Activated naive CD8-positive, alpha-beta T cell treated with anti-CD3 and anti-CD28 coated beads, Interleukin-2, amount 10 ng/mL, durations not matched to agents 7 days and 5 days (primary cell): ENCODE measurements around the gene MSH5. TPM values are rescaled to one million over a fixed set of nuclear protein-coding genes. Genes with fewer than 3 reads are reported as not detected.
"Not testable (repeated sequence)": the region's sequence is repeated elsewhere in the genome, so short reads cannot be mapped to it uniquely, and the experiment has no call there.

Experiments
- ATAC-seq: fragments of 150-1000 bp; cut with Tn5 transposase; one replicate; pipeline ENCODE4 v1.10.0; 2021; ENCODE audit warnings: low read depth, moderate library complexity
- POLR2A ChIA-PET: fragments of 350-600 bp; sonication (Branson Sonifier 250); formaldehyde crosslinking; loops from one replicate; lab custom pipeline; 2021; ENCODE audit warnings: antibody characterized with exemption; lab: Charles Lee
- DNase-seq: peaks from one replicate; pipeline ENCODE4 v3.0.0; 2021
- H3K27ac Mint-ChIP-seq: one replicate; pipeline ENCODE4 v1.8.0; 2022; ENCODE audit warnings: mild to moderate bottlenecking, mixed read lengths
- H3K27me3 Mint-ChIP-seq: one replicate; pipeline ENCODE4 v1.8.0; 2022; ENCODE audit warnings: mild to moderate bottlenecking, moderate library complexity, mixed read lengths
- H3K36me3 Mint-ChIP-seq: one replicate; pipeline ENCODE4 v1.8.0; 2021; ENCODE audit warnings: mild to moderate bottlenecking, mixed read lengths
- H3K4me1 Mint-ChIP-seq: one replicate; pipeline ENCODE4 v1.8.0; 2021; ENCODE audit warnings: mixed read lengths
- H3K4me3 Mint-ChIP-seq: one replicate; pipeline ENCODE4 v1.8.0; 2022; ENCODE audit warnings: mild to moderate bottlenecking, moderate library complexity, mixed read lengths
- H3K9me3 Mint-ChIP-seq: one replicate; pipeline ENCODE4 v1.8.0; 2021; ENCODE audit warnings: mixed read lengths
- total RNA-seq, 2 experiments: library from RNA; stranded (reverse); gene quantifications; one replicate each; pipeline ENCODE4 v1.2.3, GENCODE V29; 2021

Gene MSH5
- total RNA-seq, 2 experiments from 2014 or later: 59.2 to 68.2 TPM

DNA sequence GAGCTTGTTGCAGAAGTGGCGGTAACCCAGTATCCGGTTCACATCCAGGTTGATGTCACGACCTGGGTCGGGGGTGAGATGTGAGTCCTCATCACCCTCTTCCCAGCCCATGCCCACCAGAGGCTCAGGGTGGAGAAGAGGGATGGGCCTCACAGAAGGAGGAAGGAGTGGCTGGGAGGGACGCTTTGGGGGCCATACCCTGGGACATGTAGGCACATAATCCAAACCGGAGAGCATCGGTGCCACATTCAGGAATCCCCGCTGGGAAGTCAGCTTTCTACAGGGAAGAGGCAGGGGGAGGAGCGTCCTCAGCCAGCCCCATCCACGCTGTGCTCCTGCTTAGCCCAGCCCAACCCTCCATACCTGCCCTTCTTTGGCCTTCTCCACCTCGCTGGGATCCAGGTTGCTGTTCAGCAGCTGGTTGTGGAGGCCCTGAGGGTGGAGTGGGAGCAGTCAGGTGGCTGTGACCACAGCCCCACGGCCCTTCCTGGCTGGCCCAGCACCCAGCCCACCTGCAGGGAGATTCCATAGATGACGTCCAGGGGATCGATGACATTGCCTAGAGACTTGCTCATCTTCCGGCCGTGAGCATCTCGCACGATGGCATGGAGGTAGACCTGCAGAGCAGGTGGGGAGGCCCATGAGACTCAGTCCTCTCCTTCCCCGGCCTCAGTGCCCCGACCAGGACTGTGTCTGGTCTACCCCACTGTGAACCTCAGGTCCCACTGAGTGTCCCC lies 40.9 kb downstream of the MSH5 start:
- no peaks in the 10 kb centered on the region for H3K27me3 Mint-ChIP-seq
- no peak overlapping the region for H3K27ac Mint-ChIP-seq
- H3K4me3 Mint-ChIP-seq: no peak overlapping the region
- peaks cover 14% of the 10 kb centered on the region for H3K36me3 Mint-ChIP-seq
- POLR2A ChIA-PET: interaction anchor here (1.0 to 1.4 kb wide), 3 partner anchors 11 to 55 kb away, joined by 3 to 4 read pairs (median 4); no protein-coding TSS in a partner anchor
- H3K4me1 Mint-ChIP-seq: peaks cover 13% of the 10 kb centered on the region
- DNase-seq (no peak), ATAC-seq (no peak)
- no peaks in the 10 kb centered on the region for H3K9me3 Mint-ChIP-seq

DNA sequence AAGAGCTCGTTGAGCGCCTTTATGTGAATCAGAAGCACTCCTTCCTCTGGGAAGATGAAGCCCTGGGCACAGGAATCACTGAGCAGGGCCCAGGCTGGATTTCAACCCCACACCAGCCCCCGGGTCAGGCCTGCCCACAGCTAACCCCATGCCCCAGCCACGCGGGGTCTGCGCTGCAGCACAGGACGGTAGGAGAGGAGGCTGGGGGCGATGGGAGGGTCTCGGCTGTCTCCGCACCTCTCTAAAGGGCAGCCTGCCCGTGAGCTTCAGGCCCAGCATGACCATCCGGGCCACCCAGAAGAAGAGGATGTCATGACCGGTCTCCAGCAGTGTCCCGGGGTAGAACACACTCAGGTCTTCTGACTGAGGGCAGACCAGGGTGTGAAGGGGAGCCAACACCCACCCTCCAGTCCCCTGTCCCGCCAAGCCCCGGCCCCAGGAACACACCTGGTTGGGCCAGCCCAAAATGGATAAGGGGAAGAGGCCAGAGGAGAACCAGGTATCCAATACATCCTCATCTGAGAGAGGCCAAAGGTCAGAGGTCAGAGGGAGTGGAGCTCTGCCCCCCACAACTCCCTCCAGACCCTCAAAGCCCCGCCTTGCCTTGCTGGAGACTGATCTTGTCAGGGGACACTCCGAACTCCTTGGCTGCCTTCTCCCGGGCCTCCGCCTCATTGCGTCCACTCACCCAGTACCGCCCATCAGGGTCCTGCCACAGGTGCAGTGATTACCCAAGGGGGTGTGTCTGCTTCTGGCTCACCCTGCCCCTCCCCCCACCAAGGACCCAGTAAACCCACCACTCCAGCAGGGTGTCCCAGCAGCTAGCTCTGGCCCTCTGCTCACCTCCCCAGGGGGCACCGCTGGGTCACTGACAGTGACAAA lies 41.7 kb downstream of the MSH5 start:
- ATAC-seq (no peak), DNase-seq (no peak)
- POLR2A ChIA-PET: interaction anchor here (1.3 to 1.4 kb wide), 2 partner anchors 12 to 51 kb away, joined by 3 to 4 read pairs; no protein-coding TSS in a partner anchor
- Mint-ChIP-seq H3K4me1 (peaks cover 10% of the 10 kb centered on the region), H3K27ac (no peak overlapping the region), H3K4me3 (no peak overlapping the region), H3K9me3 (no peaks in the 10 kb centered on the region), H3K36me3 (peaks cover 15% of the 10 kb centered on the region), H3K27me3 (no peaks in the 10 kb centered on the region)

GRCh38 chr6:31782126-31782855 lies 42.5 kb downstream of the MSH5 start:
- ATAC-seq (no peak), DNase-seq (no peak)
- Mint-ChIP-seq H3K36me3 (peaks cover 15% of the 10 kb centered on the region), H3K27me3 (no peaks in the 10 kb centered on the region), H3K4me1 (peaks cover 6% of the 10 kb centered on the region), H3K4me3 (no peak overlapping the region), H3K27ac (no peak overlapping the region), H3K9me3 (no peaks in the 10 kb centered on the region)
- POLR2A ChIA-PET: interaction anchor here (1.4 kb wide), 1 partner anchor 52 kb away, joined by 4 read pairs; no protein-coding TSS in a partner anchor

DNA sequence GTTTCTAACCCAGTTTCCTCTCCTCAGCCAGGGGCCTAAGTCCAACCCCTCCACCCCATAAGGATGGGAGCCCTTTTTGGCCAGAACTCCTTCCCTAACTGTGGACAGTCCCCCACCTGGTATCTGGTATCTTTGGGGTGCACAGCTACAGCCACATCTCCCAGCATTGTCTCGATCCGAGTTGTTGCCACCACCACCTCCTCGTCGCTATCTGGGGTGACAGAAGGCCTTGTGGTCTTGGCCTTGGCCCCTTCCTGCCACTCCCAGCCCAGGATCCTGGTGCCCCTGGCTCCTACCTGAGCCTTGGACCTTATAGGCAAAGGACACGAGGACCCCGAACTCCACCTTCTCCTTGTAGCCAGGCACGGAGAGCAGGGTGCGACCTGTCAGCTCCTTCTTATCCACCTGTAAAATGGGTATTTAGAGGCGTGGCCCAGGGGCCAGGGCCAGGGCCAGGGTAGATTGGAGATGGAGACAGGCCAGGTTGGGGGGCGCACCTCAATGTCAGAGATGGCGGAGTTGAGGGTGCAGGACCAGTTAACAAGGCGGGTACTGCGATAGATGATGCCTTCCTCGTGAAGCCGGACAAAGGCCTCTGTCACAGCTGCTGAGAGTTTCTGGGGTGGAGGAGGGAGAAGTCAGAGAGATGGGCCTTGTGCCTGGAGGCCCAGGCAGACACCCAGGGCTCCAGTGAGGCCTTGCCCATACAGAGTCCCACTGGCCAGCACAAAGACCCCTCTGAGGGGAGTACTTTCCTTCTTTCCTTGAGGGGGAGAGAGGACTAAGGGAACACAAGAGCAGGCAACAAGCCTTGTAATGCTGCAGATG lies 44.5 kb downstream of the MSH5 start:
- Mint-ChIP-seq H3K9me3 (no peaks in the 10 kb centered on the region), H3K4me1 (peaks cover 1% of the 10 kb centered on the region), H3K4me3 (no peak overlapping the region), H3K36me3 (peaks cover 19% of the 10 kb centered on the region), H3K27ac (peak overlapping the region; percentile 46), H3K27me3 (no peaks in the 10 kb centered on the region)
- no peak for ATAC-seq
- POLR2A ChIA-PET: interaction anchor here (0.7 to 1.8 kb wide), 4 partner anchors 7 to 51 kb away, joined by 3 to 7 read pairs (median 4); partner anchors contain the start of gene VARS1
- no peak for DNase-seq

GRCh38 chr6:31785475-31785874 lies 45.7 kb downstream of the MSH5 start:
- no peak for DNase-seq
- Mint-ChIP-seq H3K27me3 (no peaks in the 10 kb centered on the region), H3K36me3 (peaks cover 22% of the 10 kb centered on the region), H3K9me3 (no peaks in the 10 kb centered on the region), H3K4me1 (peaks cover 1% of the 10 kb centered on the region), H3K27ac (no peak overlapping the region), H3K4me3 (no peak overlapping the region)
- ATAC-seq: no peak
- POLR2A ChIA-PET: interaction anchor here (0.5 to 1.8 kb wide), 3 partner anchors 21 to 41 kb away, joined by 3 to 5 read pairs (median 4); partner anchors contain the start of gene LSM2

DNA sequence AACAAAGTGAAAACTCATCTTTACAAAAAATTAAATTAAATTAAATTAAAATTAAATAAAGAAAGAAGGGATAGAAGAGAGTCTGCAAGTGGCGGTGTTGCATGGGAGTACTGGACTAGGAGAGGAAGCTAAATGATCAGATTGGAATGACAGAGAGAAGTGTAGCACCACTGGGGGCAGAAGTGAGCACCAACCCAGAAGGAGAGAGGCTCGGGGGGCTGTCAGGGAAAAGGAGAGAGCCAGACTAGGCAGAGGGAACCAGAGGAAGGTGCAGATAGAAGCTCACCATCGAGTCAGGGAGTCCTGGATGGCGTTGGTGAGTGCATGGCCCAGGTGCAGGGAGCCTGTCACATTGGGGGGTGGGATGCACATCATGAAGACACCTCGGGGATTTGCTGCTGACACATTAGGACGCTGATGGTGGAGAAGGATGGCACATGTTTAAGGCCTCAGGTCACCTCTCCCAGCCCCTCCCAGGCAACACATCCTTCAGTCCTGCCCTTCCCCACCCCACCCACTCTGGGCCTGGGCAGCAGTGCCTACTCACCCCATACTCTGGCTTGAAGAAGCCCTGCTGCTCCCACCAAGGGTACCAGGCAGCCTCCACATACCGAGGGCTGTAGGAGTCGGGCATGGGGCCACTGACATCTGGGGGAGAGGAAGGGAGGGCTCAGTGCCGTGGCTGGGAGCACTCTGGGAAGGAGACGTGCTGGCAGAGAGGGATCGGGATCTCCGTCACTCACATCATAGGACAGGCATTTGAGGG lies 51.7 kb downstream of the MSH5 start:
- DNase-seq: no peak
- ATAC-seq: no peak
- Mint-ChIP-seq H3K36me3 (peaks cover 20% of the 10 kb centered on the region), H3K27me3 (no peaks in the 10 kb centered on the region), H3K9me3 (no peaks in the 10 kb centered on the region), H3K4me3 (no peak overlapping the region), H3K27ac (peak overlapping the region; percentile 71), H3K4me1 (peaks cover 20% of the 10 kb centered on the region)
- POLR2A ChIA-PET: interaction anchor here (0.6 kb wide), 2 partner anchors 8 to 66 kb away, joined by 3 to 4 read pairs; no protein-coding TSS in a partner anchor

GRCh38 chr6:31792090-31792374 lies 52.2 kb downstream of the MSH5 start:
- ATAC-seq (no peak), DNase-seq (no peak)
- peak overlapping the region; percentile 69 for H3K27ac Mint-ChIP-seq
- H3K36me3 Mint-ChIP-seq: peaks cover 20% of the 10 kb centered on the region
- no peak overlapping the region for H3K4me3 Mint-ChIP-seq
- POLR2A ChIA-PET: interaction anchor here (0.6 kb wide), 2 partner anchors 29 to 67 kb away, joined by 3 read pairs; no protein-coding TSS in a partner anchor
- peaks cover 20% of the 10 kb centered on the region for H3K4me1 Mint-ChIP-seq
- no peaks in the 10 kb centered on the region for H3K9me3 Mint-ChIP-seq
- H3K27me3 Mint-ChIP-seq: no peaks in the 10 kb centered on the region

DNA sequence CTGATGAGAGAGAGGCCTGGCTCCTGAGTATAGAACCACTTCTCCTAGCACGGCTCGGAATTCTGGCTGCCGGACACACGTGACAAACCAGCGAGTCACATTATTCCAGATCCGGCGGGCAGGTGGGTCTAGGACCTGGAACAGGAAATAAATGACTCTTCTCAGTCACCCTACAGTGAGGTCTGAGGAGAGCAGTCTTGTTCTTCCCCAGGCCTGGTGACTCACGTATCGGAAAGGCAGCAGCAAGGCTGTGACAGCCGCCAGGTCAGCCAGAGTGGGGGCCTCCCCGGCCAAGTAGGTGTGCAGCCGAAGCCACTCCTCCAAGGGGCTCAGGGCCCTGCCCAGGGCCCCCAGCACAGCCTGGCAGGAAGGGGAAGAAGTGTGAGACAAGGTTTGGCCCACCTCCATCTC lies 53.0 kb downstream of the MSH5 start:
- Mint-ChIP-seq H3K27me3 (no peaks in the 10 kb centered on the region), H3K9me3 (no peaks in the 10 kb centered on the region), H3K27ac (peak overlapping the region; percentile 58), H3K36me3 (peaks cover 22% of the 10 kb centered on the region), H3K4me3 (no peak overlapping the region), H3K4me1 (peaks cover 28% of the 10 kb centered on the region)
- ATAC-seq (no peak), DNase-seq (no peak)
- POLR2A ChIA-PET: interaction anchor here (0.6 kb wide), 1 partner anchor 28 kb away, joined by 3 read pairs; no protein-coding TSS in a partner anchor

- POLR2A ChIA-PET, ATAC-seq, DNase-seq, H3K27me3 Mint-ChIP-seq, H3K9me3 Mint-ChIP-seq: not testable (repeated sequence)
- peaks cover 34% of the 10 kb centered on the region for H3K4me1 Mint-ChIP-seq
- H3K4me3 Mint-ChIP-seq: peak overlapping the region; percentile 98
- peaks cover 24% of the 10 kb centered on the region for H3K36me3 Mint-ChIP-seq
- peak overlapping the region; percentile 82 for H3K27ac Mint-ChIP-seq
These were observed 54.1 kb downstream of the MSH5 start for GRCh38 chr6:31793927-31794245.

- no peak for DNase-seq
- peaks cover 36% of the 10 kb centered on the region for H3K4me1 Mint-ChIP-seq
- no peaks in the 10 kb centered on the region for H3K27me3 Mint-ChIP-seq
These were observed 54.6 kb downstream of the MSH5 start for GRCh38 chr6:31794294-31794865.

GRCh38 chr6:31794866-31795615 lies 55.2 kb downstream of the MSH5 start:
- POLR2A ChIA-PET: interaction anchor here (0.6 to 6.1 kb wide), 17 partner anchors 11 to 130 kb away, joined by 3 to 66 read pairs (median 4); partner anchors contain the start of genes CLIC1, GPANK1, HSPA1A and HSPA1B
- H3K4me1 Mint-ChIP-seq: peaks cover 36% of the 10 kb centered on the region
- H3K27ac Mint-ChIP-seq: peak overlapping the region; percentile 97
- H3K27me3 Mint-ChIP-seq: no peaks in the 10 kb centered on the region
- DNase-seq (peak; percentile 49), ATAC-seq (peak; percentile 3)
- H3K4me3 Mint-ChIP-seq: peak overlapping the region; percentile 98
- H3K36me3 Mint-ChIP-seq: peaks cover 18% of the 10 kb centered on the region
- H3K9me3 Mint-ChIP-seq: no peaks in the 10 kb centered on the region

More at GRCh38 chr6:31794294-31794865, 54.6 kb downstream of the MSH5 start:
- Mint-ChIP-seq H3K4me3 (peak overlapping the region; percentile 98), H3K9me3 (no peaks in the 10 kb centered on the region), H3K27ac (peak overlapping the region; percentile 82), H3K36me3 (peaks cover 20% of the 10 kb centered on the region)
- POLR2A ChIA-PET: interaction anchor here (0.6 to 6.1 kb wide), 11 partner anchors 10 to 130 kb away, joined by 3 to 66 read pairs (median 5); partner anchors contain the start of genes CLIC1, GPANK1, HSPA1A and HSPA1L
- ATAC-seq: no peak
